AG09309 (cell line): ENCODE data around the gene WRAP73.

ENCODE experiments used
- DNase-seq: peaks from one replicate; pipeline ENCODE4 v3.0.0-alpha.2; 2010; ENCODE audit warnings: low read depth
- H3K4me3 ChIP-seq: 2 replicates; pipeline ENCODE4 v1.5.1; 2011; ENCODE audit warnings: mild to moderate bottlenecking, low read depth, low read length, moderate library complexity; ENCODE audit not compliant: control insufficient read depth
- TF ChIP-seq, protein P1 (sequence below): IDR thresholded peaks from 2 replicates; pipeline ENCODE4 v1.5.1; 2011; ENCODE audit warnings: mild to moderate bottlenecking, low read depth, low read length, inconsistent platforms; ENCODE audit not compliant: insufficient read depth, control insufficient read depth; ENCODE audit errors: missing control alignments

WRAP73 gene

GRCh38 chr1:3598051-3598491 lies 51.8 kb downstream of the WRAP73 start:
- TF ChIP-seq, protein P1, sequence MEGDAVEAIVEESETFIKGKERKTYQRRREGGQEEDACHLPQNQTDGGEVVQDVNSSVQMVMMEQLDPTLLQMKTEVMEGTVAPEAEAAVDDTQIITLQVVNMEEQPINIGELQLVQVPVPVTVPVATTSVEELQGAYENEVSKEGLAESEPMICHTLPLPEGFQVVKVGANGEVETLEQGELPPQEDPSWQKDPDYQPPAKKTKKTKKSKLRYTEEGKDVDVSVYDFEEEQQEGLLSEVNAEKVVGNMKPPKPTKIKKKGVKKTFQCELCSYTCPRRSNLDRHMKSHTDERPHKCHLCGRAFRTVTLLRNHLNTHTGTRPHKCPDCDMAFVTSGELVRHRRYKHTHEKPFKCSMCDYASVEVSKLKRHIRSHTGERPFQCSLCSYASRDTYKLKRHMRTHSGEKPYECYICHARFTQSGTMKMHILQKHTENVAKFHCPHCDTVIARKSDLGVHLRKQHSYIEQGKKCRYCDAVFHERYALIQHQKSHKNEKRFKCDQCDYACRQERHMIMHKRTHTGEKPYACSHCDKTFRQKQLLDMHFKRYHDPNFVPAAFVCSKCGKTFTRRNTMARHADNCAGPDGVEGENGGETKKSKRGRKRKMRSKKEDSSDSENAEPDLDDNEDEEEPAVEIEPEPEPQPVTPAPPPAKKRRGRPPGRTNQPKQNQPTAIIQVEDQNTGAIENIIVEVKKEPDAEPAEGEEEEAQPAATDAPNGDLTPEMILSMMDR = no peak
- DNase-seq = no peak
- H3K4me3 ChIP-seq = no peak overlapping the region

- TF ChIP-seq, protein P1 = no peak
These were observed 52.3 kb downstream of the WRAP73 start for GRCh38 chr1:3597599-3597964.

DNA sequence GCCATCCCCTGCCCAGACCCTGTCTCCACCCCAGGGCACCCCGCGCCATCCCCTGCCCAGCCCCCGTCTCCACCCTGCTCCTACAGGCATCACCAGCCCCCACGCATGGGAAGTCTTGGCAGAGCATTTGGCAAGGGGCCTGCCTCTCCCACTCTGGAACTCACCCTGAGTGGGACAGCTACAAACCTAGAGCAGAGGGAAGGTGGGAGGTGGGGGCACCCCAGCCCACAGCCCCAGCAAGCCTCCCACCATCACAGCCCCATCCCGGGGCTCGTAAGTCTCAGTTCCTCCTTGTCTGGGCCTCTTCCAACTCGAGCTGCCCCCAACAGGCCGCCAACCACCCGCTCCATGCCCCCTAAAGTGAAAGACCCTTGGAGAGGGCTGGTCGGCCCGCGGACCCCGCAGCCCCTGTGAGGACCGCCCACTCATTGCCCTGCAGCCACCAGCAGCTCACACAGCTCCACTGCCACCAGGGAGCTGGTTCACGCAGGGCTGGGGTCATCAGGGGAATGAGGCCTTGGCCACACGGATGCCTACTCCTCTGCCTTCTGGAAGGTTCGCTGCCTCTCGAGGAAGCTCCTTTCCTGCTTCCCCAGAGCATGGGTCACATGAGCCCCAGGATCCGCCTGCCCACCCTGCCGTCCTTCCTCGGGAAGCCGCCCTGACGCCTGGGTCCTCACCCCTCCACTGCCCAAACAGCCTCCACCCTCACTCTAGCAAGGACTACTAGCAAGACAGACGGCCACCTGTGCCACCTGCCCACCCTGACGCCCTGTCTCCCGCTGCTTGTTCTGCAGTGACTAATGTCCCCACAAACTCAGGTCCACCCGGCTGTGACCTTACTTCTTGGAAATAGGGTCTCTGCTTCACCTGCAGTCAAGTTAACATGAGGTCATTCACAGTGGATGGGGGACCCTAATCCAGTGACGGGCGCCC lies 53.0 kb downstream of the WRAP73 start:
- H3K4me3 ChIP-seq = no peak overlapping the region
- TF ChIP-seq, protein P1 = no peak
- DNase-seq = no peak

More at GRCh38 chr1:3597599-3597964, 52.3 kb downstream of the WRAP73 start:
- DNase-seq = no peak
- no peak overlapping the region for H3K4me3 ChIP-seq

DNA sequence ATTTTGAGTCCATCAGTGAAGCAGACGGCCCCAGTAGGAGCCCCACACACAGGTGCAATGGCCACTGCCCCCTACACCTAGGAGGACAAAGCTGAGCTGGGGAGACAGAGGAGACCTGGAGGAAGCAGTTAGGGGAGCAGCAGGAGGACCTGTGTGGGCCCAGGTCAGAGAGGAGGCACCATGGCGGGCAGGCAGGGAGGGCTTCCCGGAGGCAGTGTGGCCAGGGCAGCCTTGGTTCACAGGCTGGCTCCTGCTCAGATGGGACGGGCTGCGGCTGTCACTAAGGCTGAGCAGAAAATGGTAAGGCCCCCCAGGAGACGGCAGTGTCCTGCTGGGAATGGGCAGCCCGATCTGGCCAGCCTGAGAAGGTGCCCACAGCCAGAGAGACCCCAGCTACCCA lies 54.0 kb downstream of the WRAP73 start:
- H3K4me3 ChIP-seq = no peak overlapping the region
- TF ChIP-seq, protein P1 = no peak
- DNase-seq = no peak

DNA sequence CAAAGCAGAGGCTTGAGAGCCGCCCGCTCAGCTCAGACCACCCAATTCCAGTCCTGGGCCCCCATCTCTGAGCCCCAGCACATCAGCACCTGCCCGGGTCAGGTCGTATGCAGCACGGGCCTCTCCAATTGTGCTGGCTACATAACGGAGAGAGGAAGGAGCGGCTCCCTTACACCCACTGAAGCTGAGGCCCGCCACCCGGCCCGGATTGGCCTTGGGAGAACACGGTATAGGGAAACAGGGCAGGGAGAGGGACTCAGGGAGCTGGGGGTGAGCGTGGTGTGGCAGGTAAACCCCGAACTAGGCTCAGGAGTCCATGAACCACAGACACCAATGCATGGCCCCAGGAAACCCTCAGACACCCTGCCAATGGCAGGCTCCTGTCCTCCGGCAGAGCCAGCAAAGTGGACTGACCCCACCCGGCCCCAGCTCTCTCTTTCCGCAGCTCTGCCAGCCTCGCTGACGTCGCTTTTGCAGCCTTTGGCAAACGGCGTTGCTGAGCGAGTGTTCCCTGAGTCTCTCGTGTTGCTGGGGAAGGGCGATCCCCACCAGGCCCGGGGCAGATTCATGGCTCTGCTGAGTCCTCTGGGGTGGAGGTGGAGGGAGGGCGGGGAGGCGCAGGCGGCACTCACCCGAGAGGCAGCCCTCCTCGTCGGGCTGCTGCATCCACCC lies 55.1 kb downstream of the WRAP73 start:
- H3K4me3 ChIP-seq = no peak overlapping the region
- TF ChIP-seq, protein P1 = no peak
- DNase-seq = no peak

- DNase-seq = no peak
- TF ChIP-seq, protein P1 = no peak
- H3K4me3 ChIP-seq = no peak overlapping the region
These were observed 56.2 kb downstream of the WRAP73 start for GRCh38 chr1:3593745-3594144.
